GM21515 (cell line): ENCODE measurements around the gene RICTOR.

Experiments
- ATAC-seq: cut with Tn5 transposase; IDR thresholded peaks from one replicate; pipeline ENCODE4 v1.9.1; 2021; ENCODE audit not compliant: unreplicated experiment

RICTOR gene

GRCh38 chr5:38940230-38940858, 133.9 kb downstream of the RICTOR start:
- ATAC-seq = no peak

DNA sequence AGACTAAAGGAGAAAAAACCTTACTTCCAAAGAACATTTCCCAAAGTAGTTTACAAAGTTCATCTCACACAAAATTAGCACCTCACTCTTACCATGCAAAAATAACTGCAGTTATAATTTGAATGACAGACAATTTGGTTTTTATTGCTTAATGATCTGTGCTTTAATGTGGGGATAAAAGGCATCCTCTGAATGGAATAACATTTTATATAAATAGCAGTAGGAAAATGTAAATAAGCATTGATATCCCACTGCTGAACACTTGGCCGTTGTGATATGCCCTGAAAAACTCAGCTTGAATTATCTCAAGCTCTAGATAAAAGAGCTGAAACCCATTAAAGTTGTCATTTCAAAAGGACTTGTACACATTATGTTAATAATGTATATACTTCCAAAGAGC, 135.2 kb downstream of the RICTOR start:
- no peak for ATAC-seq

DNA sequence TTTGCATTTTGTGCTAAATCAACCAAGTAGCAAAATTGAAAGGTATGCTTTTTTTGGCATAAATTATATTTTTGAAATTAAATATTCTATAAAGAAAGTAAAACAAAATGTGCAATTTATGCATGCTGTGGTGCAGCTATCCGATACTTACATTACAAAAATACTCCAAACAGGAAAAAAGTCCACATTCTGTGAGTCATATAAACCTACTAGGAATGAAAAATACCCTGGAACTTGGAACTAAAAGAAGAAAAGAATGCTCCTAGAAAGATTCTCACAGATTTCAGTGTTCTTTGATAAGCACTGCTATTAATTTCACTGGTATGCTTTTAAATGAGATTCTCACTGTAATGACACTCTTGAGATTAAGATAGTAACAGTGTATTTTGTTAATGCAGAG, 135.8 kb downstream of the RICTOR start:
- ATAC-seq = no peak

GRCh38 chr5:38936269-38936668, 137.9 kb downstream of the RICTOR start:
- no peak for ATAC-seq

GRCh38 chr5:38935437-38935836, 138.8 kb downstream of the RICTOR start:
- ATAC-seq = no peak

- ATAC-seq = no peak
Observed at GRCh38 chr5:38932854-38933408, 141.3 kb downstream of the RICTOR start.

- no peak for ATAC-seq
Observed at GRCh38 chr5:38931731-38932130, 142.5 kb downstream of the RICTOR start.

DNA sequence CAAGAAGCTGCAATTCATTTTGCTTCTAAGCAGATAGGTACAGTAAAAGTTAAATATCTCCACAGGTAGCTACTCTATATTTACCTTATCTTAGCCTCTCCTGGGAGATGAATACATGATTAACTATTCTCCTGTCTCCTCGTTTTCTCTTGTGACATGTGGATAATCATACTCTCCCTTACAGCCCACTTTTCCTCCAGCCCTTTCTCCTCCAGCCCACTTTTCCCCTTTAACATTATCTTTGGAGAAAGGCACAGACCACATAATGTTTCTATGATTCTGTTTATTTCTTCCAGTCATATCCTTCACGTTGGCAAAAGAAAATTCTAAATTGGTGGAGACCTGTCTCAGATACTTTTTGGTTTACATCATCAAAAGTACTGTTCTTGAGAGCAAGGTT, 144.4 kb downstream of the RICTOR start:
- ATAC-seq = no peak

GRCh38 chr5:38927470-38927869, 146.7 kb downstream of the RICTOR start:
- ATAC-seq = no peak

GRCh38 chr5:38926121-38926520, 148.1 kb downstream of the RICTOR start:
- ATAC-seq = no peak

DNA sequence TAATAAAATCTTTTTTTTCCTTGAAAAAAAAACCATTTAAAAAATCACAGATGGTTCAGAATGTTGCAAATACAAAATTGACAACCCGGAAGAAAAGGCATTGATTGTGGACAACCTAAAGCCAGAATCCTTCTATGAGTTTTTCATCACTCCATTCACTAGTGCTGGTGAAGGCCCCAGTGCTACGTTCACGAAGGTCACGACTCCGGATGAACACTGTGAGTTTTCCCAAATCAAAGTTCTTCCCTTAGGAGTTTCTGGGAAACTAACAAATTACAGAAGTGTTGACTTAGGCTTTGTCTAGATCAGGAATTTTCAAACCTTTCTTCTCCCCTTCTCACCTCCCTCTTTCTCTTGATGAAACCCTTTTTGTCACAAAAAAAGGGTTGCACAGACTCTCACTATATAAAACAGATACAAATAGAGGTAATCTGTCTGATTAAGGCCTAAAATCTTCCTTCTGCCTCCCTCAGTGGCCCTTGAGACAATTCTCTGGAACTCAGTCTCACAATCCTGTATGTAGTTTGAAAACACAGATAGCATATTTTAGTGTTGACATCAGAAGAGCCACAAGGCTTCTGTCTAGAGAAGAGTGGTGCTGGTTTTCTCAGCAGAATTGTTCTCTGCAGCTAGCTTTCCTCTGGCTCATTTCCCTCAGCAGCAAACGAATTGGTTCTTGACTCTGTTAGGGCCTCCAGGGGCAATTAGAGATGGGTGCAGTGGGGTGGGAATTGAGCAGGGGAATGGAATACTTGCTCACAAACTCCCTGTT, 148.9 kb downstream of the RICTOR start:
- ATAC-seq = no peak

GRCh38 chr5:38923661-38924451, 150.3 kb downstream of the RICTOR start:
- no peak for ATAC-seq

DNA sequence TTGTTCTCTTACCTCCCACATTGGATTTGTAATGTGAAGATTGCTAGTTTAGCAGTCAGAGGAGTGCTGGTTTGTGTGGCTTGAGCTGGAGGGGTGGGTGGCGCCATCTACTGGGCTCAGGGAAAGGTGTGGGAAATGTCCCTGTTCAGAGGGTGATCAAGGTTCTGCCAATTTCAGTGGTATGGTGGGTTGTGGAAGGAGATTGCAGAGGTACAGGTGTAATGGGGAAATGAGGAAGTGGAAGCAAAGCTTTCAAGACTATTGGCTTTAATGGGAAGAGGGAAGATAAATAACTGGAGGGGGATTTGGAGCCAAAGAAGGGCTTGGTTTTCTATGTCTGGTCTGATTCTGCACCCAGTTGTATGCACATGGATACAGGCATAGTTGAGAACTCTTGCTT, 152.0 kb downstream of the RICTOR start:
- peak; percentile 83 for ATAC-seq

DNA sequence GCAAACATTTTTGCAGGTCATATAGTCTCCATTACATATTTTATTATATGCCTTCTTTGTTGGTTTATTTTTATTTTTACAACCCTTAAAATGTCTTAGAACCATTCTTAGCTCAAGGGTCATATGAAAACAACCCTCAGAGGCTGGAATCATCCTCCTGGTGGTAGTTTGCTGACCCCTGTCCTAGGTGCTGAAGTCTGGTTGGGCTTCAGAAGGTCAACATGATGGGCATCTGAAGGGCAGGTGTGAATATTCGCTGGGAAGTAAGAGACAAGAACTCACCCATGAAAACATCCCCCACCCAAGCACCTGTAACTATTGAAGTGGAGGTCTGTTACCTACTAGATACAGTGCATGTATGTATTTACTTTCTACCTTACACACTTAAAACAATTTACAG, 153.0 kb downstream of the RICTOR start:
- ATAC-seq = no peak

- ATAC-seq = no peak
Observed at GRCh38 chr5:38916802-38917201, 157.4 kb downstream of the RICTOR start.

DNA sequence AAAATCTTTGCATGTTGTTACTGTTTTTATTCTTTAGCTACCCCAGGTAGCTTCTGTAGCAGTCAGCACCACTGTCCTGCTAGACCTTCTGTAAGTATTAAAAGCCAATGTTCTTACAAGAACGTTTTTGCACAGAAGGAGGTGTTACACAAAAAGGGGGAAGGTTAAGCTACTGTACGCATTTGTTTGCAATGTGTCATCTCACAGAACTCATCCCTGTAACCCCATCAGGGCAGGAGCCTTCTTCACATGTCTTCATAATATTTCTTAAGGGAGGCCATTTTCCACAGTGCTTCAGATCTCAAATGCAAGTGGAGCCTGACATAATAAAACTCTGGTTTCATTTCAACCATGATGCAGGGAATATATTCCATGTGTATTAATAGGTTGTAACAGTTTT, 160.5 kb downstream of the RICTOR start:
- no peak for ATAC-seq

- ATAC-seq = no peak
Observed at GRCh38 chr5:38911933-38912332, 162.3 kb downstream of the RICTOR start.

GRCh38 chr5:38906503-38906902, 167.7 kb downstream of the RICTOR start:
- no peak for ATAC-seq

DNA sequence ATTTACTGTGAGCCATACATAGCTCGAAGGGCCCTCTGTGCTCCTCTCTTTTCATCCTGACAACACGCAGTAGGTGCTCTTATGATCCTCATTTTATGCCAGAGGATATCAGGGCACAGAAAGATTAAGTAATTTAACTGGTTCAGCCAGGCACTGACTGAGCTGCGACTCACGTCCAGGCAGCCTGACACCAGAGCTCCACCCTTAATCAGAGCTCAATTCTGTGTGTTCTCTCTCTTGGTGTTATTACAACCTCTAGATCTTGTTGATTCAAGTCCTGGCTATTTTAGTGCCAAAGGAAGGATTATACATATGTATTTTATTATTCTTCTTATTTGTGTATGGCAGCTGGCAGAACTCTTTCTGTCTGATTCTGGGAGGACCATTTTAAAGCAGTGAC, 168.7 kb downstream of the RICTOR start:
- ATAC-seq = no peak

GRCh38 chr5:38899936-38900335, 174.3 kb downstream of the RICTOR start:
- no peak for ATAC-seq

- no peak for ATAC-seq
Observed at GRCh38 chr5:38896760-38897159, 177.4 kb downstream of the RICTOR start.

- no peak for ATAC-seq
Observed at GRCh38 chr5:38892363-38892762, 181.8 kb downstream of the RICTOR start.
